SK-N-MC (cell line): ENCODE data around the gene HHIP.

Experiments
- EZH2 ChIP-seq: fragments of 200-600 bp; sonication (generic); IDR thresholded peaks from one replicate; pipeline ENCODE4 v1.6.1; 2017; ENCODE audit warnings: antibody characterized with exemption
- FOXP2 ChIP-seq: optimal IDR thresholded peaks from 2 replicates; pipeline ENCODE3; 2011; ENCODE audit warnings: mild to moderate bottlenecking, moderate library complexity; ENCODE audit not compliant: insufficient read depth; ENCODE audit errors: extremely low read length, control extremely low read depth
- POLR2AphosphoS5 ChIP-seq: IDR thresholded peaks from 2 replicates; pipeline ENCODE4 v1.6.1; 2012; ENCODE audit warnings: mild to moderate bottlenecking, low read depth, low read length, borderline replicate concordance

- no peak for TF ChIP-seq EZH2
- TF ChIP-seq POLR2AphosphoS5, result no peak
- TF ChIP-seq FOXP2, result no peak
Measured at GRCh38 chr4:144683516-144683915, 37.6 kb downstream of the HHIP start.
